DND-41 (cell line): ENCODE measurements around the gene HDAC4.

Experiments
- ATAC-seq: fragments of 200-7000 bp; cut with Tn5 transposase; 3 replicates; pipeline ENCODE4 v1.9.1; 2021; ENCODE audit warnings: low read depth; ENCODE audit not compliant: insufficient read depth
- DNase-seq: peaks from one replicate; pipeline ENCODE4 v3.0.0-alpha.2; 2020
- H2AFZ ChIP-seq: 2 replicates; pipeline ENCODE4 v1.6.0; 2012; ENCODE audit warnings: low read depth, low read length
- H3K27ac ChIP-seq: 2 replicates; pipeline ENCODE4 v1.5.1; 2012; ENCODE audit warnings: low read length, inconsistent platforms
- H3K27me3 ChIP-seq: fragments of 200-600 bp; sonication (generic); 2 replicates; pipeline ENCODE4 v1.6.0; 2012; ENCODE audit warnings: low read length, mild to moderate bottlenecking, inconsistent platforms; ENCODE audit not compliant: insufficient read depth, poor library complexity
- H3K36me3 ChIP-seq: 2 replicates; pipeline ENCODE4 v1.5.1; 2012; ENCODE audit warnings: low read length, inconsistent platforms; ENCODE audit not compliant: insufficient read depth
- H3K4me1 ChIP-seq: 2 replicates; pipeline ENCODE4 v1.5.1; 2012; ENCODE audit warnings: mild to moderate bottlenecking, low read length; ENCODE audit not compliant: insufficient read depth
- H3K4me2 ChIP-seq: 2 replicates; pipeline ENCODE4 v1.6.0; 2012; ENCODE audit warnings: mild to moderate bottlenecking, moderate library complexity, low read length, inconsistent platforms; ENCODE audit not compliant: insufficient read depth
- H3K4me3 ChIP-seq, 2 experiments: fragments of 200-600 bp in 1 of 2; shearing (Covaris generic) in 1 of 2; 2 replicates each; pipeline ENCODE4 v1.5.1; 2012 to 2016; ENCODE audit warnings: inconsistent platforms in 2 of 2, low read length in 2 of 2, mild to moderate bottlenecking in 2 of 2, low read depth in 1 of 2, moderate library complexity in 1 of 2
- H3K79me2 ChIP-seq: 2 replicates; pipeline ENCODE4 v1.6.0; 2012; ENCODE audit warnings: low read length, inconsistent platforms; ENCODE audit not compliant: insufficient read depth
- H3K9ac ChIP-seq: 2 replicates; pipeline ENCODE4 v1.6.0; 2012; ENCODE audit warnings: low read depth, mild to moderate bottlenecking, inconsistent platforms, low read length, moderate library complexity
- H3K9me3 ChIP-seq: 2 replicates; pipeline ENCODE4 v1.5.1; 2012; ENCODE audit warnings: low read length, moderate library complexity, mild to moderate bottlenecking, inconsistent platforms; ENCODE audit not compliant: insufficient read depth, severe bottlenecking
- H4K20me1 ChIP-seq: 2 replicates; pipeline ENCODE4 v1.6.0; 2012; ENCODE audit warnings: low read length; ENCODE audit not compliant: insufficient read depth
- CTCF ChIP-seq: IDR thresholded peaks from 2 replicates; pipeline ENCODE4 v1.5.1; 2012; ENCODE audit warnings: borderline replicate concordance, low read length, moderate library complexity, mild to moderate bottlenecking; ENCODE audit not compliant: poor library complexity, severe bottlenecking; ENCODE audit errors: extremely low read depth
- EZH2 ChIP-seq: IDR thresholded peaks from 3 replicates; pipeline ENCODE4 v1.6.1; 2012; ENCODE audit warnings: borderline replicate concordance, low read depth, mild to moderate bottlenecking, moderate library complexity, low read length, inconsistent platforms; ENCODE audit not compliant: severe bottlenecking

Gene HDAC4

GRCh38 chr2:239245107-239245506 lies 155.7 kb downstream of the HDAC4 start:
- H2AFZ ChIP-seq: no peak overlapping the region
- no peak overlapping the region for H3K4me2 ChIP-seq
- DNase-seq (no peak), ATAC-seq (no peak)
- no peak overlapping the region for H3K9ac ChIP-seq
- no peaks in the 10 kb centered on the region for H3K27me3 ChIP-seq
- no peak overlapping the region for H3K4me3 ChIP-seq
- H3K4me1 ChIP-seq: peaks cover 39% of the 10 kb centered on the region
- peaks cover 79% of the 10 kb centered on the region for H3K36me3 ChIP-seq
- H4K20me1 ChIP-seq: peaks cover 98% of the 10 kb centered on the region
- peaks cover 100% of the 10 kb centered on the region for H3K79me2 ChIP-seq
- H3K27ac ChIP-seq: no peak overlapping the region
- H3K9me3 ChIP-seq: no peaks in the 10 kb centered on the region
- TF ChIP-seq EZH2 (no peak), CTCF (no peak)

- peaks cover 79% of the 10 kb centered on the region for H3K36me3 ChIP-seq
- no peak overlapping the region for H3K27ac ChIP-seq
- TF ChIP-seq CTCF: no peak
- no peak for TF ChIP-seq EZH2
- ATAC-seq (no peak), DNase-seq (no peak)
- no peak overlapping the region for H2AFZ ChIP-seq
- H3K9me3 ChIP-seq: no peaks in the 10 kb centered on the region
- no peak overlapping the region for H3K9ac ChIP-seq
- H3K4me2 ChIP-seq: no peak overlapping the region
- H3K4me3 ChIP-seq: no peak overlapping the region
- peaks cover 39% of the 10 kb centered on the region for H3K4me1 ChIP-seq
- H4K20me1 ChIP-seq: peaks cover 98% of the 10 kb centered on the region
- H3K79me2 ChIP-seq: peaks cover 100% of the 10 kb centered on the region
- H3K27me3 ChIP-seq: no peaks in the 10 kb centered on the region
These were observed 156.2 kb downstream of the HDAC4 start for GRCh38 chr2:239244625-239245024.

GRCh38 chr2:239241431-239241960 lies 159.3 kb downstream of the HDAC4 start:
- no peaks in the 10 kb centered on the region for H3K9me3 ChIP-seq
- H3K36me3 ChIP-seq: peaks cover 75% of the 10 kb centered on the region
- no peak overlapping the region for H3K27ac ChIP-seq
- no peak for TF ChIP-seq EZH2
- no peak for TF ChIP-seq CTCF
- ATAC-seq (no peak), DNase-seq (no peak)
- H3K79me2 ChIP-seq: peaks cover 100% of the 10 kb centered on the region
- peaks cover 47% of the 10 kb centered on the region for H3K4me1 ChIP-seq
- H4K20me1 ChIP-seq: peaks cover 99% of the 10 kb centered on the region
- no peak overlapping the region for H3K4me2 ChIP-seq
- no peak overlapping the region for H3K4me3 ChIP-seq
- no peaks in the 10 kb centered on the region for H3K27me3 ChIP-seq
- H2AFZ ChIP-seq: no peak overlapping the region
- H3K9ac ChIP-seq: no peak overlapping the region
